Measurements from ENCODE around the gene UQCC2.

UQCC2 gene

DNA sequence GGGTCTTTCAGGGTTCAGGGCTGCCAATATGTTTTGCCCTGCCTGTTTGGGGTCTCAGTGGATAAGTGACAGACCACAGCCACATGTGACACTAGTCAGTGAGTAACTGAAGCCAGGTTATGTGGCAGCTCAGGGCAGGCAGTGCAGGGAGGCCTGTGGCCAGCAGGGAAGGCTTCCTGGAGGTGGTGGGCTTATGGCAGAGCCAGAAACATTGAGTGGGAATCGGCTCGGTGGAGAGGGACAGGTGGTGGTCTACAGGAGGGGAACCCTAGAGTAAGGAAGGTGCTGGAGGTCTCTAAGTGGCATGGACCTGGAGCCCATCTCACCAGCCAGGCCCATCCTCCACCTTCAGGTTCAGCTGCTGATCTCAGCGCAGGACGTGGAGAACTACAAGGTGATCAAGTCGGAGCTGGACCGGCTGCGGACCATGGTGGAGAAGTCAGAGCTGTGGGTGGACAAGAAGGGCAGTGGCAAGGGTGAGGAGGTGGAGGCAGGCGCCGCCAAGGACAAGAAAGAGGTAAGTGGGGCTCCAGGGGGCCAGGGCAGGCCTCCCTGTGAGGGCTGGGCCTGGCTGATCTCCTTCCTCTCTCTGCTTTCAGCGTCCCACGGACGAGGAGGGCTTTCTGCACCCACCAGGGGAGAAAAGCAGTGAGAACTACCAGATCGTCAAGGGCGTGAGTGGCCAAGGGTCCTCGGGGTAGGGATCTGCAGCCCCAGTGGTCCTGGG, 34.9 kb downstream of the UQCC2 start:
- DNase-seq (ENCODE audit: low read depth), result no peak

DNA sequence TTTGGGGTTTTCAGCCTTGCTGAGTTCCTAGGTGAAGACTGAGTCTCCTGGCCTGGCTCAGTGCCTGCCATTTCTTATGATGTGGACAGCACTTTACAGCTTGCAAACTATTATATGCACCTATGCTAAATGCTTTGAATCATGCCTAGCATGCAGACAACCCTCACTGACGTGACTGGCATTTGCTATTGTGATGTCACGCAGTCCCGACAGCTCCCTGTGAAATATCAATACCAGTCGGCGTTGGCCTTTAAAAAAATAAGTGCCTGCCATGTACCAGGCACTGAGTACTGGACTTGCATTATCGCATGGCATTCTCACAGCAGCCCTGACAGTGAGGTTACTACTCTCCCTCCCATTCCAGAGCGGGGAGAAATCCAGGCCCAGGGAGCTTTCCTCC, 35.5 kb downstream of the UQCC2 start:
- DNase-seq (ENCODE audit: low read depth), result no peak

DNA sequence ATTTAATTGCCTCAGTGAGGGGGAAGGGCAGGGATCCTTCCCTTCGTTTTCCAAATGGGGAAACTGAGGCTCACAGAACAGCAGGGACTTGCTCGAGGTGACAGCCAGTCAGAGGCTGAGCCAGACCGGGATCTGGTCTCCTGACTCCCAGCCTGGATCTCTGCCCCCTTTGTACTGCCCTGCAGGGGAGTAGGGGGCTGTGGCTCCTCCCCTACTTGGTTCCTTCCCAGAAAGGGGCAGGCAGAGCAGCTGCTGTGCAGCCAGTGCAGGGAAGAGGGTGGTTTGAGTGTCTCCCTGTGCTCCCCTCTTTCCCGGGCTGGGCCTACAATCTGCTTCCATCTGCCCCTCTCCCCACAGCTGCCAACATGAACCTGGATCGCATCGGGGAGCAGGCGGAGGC, 37.6 kb downstream of the UQCC2 start:
- DNase-seq (ENCODE audit: low read depth), result no peak

DNA sequence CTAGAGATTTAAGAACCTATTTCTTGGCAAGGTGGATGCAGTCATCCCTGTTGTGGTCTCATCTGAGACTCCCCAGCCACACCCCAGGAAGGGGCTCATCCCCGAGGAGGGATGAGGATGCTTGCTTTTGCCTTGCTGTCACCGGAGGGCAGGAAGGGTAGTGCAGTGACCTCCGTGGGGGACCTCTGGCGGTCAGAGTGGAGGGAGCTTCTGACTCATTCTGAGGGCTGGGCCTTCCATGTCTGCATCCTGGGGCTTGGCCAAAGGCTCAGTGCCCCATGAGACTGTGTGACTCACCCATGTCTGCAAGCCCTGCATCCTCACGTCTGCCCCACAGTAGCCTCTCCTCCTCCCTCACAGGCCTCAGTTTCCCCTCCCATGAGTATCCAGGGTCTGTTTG, 38.7 kb downstream of the UQCC2 start:
- peak; percentile 99 for DNase-seq (ENCODE audit: low read depth)

DNA sequence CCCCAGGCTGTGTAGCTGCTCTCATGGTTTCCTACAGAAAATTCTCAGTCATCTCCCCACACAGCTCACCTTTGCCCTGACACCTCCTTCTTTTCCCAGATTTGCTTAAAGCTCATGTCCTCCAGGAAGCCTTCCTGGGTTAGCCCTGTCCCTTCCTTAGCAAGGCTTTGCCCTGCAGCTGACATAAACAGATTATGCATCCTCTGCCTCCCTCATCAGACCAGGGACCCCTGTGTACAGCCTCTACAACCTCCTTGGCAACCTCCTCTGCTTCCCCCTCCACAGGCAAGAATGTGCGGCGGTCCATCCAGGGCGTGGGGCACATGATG, 39.8 kb downstream of the UQCC2 start:
- peak; percentile 34 for DNase-seq (ENCODE audit: low read depth)

DNA sequence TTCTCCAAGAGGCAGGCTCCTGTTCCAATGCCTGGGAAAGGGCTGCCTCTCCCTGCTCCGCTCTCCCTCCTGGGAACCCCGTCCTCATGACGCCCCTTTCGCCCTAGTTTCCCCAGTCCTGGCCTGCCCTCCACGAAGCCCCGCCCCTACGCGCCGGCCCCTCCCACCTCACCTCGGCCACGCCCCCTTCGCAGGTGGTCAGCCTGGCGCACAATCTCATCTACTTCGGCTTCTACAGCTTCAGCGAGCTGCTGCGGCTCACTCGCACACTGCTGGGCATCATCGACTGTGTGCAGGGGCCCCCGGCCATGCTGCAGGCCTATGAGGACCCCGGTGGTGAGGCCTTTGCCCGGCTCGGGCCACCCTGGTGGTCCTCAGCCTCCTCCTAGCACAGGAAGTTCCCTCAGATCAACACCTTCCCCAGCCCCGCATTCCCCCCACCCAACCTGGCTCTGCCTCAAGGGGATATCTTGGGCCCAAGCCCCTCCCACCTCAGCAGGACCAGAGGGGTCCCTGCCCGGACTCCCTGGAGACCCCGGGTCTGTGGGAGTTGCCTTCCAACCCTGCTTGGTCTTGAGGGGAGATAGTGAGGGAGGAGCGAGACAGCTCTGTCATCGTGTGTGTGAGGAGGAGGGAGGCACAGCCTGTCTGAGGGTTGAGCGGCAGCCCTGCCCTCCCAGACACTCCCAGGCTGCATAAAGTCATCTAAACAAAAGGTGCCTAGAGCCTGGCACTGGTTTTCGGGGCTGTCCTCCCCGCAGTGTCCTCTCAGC, 40.3 kb downstream of the UQCC2 start:
- no peak for DNase-seq (ENCODE audit: low read depth)

DNA sequence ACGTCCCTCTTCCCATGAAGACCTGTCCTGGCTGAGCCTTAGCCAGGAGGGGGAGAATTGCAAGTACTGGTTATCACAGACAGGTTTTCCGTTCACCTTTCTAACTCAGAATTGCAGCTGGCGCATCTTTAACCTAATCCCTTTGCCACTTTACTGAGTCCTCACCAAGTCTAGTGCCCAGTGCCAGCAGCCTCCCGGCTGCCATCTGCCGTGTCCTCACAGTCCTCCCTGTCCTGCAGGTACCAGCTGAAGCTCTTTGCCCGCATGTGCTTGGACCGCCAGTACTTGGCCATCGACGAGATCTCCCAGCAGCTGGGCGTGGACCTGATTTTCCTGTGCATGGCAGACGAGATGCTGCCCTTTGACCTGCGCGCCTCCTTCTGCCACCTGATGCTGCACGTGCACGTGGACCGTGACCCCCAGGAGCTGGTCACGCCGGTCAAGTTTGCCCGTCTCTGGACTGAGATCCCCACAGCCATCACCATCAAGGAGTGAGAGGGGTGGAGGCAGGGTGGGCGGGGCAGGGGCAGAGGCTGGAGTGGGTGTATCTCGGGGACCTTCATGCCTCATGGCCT, 41.3 kb downstream of the UQCC2 start:
- no peak for DNase-seq (ENCODE audit: low read depth)

DNA sequence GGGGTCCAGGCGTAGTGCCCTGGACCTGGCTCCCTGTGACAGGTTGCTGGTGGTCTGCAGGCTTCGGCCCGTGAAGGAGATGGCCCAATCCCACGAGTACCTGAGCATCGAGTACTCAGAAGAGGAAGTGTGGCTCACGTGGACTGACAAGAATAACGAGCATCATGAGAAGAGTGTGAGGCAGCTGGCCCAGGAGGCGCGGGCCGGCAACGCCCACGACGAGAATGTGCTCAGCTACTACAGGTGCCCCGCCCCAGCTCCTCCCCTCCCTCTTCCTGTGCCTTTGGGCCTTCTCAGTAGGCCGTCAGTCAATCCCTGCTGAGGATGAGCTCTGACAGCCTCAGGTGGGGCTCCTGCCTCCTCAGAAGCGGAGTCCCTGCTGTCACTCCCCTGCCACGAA, 42.6 kb downstream of the UQCC2 start:
- DNase-seq (ENCODE audit: low read depth), result no peak

DNA sequence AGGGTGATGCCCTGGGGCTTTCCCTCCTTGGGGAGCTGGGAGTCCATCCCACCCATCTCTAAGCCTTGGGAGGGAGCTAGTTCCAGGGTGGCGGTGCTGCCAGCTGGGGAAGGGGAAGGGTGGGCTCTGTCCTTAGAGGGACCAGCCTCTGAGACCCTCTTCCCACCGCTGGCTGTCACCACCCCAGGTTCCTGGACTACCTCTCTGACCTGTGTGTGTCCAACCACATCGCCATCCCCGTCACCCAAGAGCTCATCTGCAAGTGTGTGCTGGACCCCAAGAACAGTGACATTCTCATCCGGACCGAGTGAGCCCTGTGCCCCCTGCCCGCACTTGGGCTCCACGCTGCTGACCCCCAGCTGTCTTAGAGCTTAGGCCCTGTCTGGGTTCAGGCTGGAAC, 43.2 kb downstream of the UQCC2 start:
- no peak for DNase-seq (ENCODE audit: low read depth)

DNA sequence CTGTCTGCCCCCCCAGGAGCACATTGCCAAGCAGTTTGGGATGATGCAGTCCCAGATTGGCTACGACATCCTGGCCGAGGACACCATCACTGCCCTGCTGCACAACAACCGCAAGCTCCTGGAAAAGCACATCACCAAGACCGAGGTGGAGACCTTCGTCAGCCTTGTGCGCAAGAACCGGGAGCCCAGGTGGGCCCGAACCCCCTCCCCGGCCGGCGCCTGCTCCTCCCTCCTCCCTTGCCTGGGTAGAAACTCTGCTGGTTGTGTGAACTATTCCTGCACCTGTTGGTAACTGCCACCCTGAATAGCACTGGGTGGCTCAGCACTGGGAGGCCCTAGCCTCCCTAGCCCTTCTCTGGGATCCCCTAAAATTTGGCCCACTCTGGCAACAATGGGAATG, 43.7 kb downstream of the UQCC2 start:
- no peak for DNase-seq (ENCODE audit: low read depth)

DNA sequence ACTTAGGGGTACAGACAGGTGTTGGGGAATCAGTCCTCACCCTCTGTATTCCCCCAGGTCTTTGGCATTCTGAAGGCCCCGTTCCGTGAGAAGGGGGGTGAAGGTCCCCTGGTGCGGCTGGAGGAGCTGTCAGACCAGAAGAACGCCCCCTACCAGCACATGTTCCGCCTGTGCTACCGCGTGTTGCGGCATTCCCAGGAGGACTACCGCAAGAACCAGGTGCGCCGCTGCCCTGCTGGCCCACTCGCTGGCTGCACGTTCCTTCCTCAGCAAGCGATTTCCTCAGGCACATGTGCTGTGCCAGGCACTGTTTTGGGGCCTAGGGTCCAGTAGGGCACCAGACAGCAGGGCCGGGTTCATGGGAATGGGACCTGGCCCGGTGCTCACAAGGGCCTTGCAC, 44.4 kb downstream of the UQCC2 start:
- DNase-seq (ENCODE audit: low read depth), result no peak

DNA sequence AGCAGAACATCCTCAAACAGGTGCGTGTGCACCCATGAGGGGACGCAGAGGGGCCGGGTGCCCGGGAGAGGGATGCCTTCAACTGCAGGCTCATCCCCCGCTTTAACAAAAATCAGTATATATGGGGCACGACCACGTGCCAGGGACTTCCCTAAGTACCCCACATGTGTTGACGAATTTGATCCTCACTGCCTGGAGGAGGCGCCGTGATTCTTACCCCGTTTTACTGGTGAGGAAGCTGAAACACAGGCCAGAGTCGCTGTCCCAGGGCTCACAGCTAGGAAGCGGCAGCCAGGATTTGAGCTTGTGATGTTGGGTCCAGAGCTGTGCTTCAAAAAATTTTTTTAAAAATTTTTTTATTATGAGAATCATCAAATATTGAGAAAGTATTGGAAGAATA, 45.5 kb downstream of the UQCC2 start:
- no peak for DNase-seq (ENCODE audit: low read depth)

DNA sequence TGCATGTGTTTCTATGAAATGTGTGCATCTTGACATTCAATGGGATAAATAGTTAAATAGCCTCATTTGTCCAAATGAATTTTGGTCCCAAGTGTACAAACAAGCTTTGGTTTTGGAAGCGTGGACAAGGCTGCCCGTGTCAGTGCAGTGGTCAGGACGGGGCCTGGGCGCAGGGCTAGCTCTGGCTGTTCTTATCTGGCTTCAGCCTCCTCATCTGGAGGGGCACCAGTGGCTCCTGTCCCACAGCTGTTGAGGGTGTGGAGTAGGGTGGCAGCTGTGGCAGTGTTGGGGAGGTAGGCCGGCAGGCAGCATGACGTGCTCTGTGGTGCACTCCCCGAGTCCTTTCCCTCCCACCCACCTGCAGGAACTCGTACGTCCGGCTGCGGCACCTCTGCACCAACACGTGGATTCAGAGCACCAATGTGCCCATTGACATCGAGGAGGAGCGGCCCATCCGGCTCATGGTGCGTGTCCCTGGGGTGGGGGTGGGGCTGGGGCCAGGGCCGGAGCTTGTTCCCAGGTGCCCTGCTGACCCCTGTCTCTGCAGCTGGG, 46.9 kb downstream of the UQCC2 start:
- DNase-seq (ENCODE audit: low read depth), result no peak

DNA sequence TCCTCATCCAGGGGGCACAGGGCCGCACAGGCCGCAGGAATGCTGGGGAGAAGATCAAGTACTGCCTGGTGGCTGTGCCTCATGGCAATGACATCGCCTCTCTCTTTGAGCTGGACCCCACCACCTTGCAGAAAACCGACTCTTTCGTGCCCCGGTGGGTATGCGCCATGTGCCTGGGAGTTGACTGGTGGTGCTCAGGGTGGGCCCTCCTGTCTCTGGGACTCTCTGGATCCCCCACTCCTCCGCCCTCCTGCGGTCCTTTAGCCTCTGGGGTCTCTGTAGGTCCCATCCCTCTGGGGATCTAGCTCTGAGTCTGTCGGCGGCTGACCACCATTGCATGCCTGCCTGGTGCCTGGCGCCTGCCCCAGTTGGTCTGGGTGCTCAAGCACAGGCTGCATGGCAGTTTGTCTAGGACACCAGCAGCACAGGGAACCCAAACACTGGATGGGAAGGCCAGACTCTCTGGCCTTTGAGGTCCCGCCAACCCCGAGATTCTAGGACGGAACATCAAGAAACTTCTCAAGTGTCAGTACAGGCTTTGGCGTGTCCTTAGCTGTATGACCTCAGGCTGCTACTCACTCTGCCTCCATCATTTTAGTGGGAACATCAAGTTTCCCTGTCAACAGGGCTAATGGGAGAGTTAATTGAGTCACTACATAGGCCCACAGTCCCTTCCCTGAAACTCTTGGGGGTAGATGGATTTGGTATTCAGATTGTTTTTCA, 47.6 kb downstream of the UQCC2 start:
- DNase-seq (ENCODE audit: low read depth), result no peak

DNA sequence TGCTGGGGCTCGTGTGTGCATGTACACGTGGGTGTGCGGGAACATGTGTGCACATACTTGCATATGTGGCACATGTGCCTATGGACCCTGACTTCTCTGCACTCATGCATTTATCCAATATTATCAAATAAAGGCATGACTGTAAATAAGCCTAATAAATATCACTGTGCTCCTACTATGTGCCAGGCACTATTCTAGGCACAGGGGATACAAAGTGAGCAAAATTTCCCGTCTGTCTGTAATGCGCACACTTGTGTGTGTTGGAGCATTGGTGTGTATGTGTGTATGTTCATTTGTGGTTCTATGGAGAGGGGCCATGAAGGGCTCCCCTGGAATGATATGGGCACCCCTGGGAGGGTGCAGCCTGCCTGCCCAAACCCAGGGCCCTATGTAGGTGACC, 48.5 kb downstream of the UQCC2 start:
- no peak for DNase-seq (ENCODE audit: low read depth)

DNA sequence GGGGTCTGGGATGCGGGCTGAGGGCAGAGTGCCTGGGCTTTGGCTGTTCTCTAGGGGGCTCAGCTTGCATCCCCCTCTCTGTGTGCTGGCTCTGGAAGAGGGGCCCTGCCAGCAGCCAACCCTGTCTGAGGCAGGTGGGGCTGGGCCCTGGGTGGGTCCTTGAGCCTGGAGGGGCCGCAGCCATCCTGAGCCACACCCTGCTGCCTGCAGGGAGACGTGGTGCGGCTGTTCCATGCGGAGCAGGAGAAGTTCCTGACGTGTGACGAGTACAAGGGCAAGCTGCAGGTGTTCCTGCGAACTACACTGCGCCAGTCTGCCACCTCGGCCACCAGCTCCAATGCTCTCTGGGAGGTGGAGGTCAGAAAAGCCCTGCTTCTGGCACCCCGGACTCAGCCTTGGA, 49.2 kb downstream of the UQCC2 start:
- DNase-seq (ENCODE audit: low read depth), result no peak

DNA sequence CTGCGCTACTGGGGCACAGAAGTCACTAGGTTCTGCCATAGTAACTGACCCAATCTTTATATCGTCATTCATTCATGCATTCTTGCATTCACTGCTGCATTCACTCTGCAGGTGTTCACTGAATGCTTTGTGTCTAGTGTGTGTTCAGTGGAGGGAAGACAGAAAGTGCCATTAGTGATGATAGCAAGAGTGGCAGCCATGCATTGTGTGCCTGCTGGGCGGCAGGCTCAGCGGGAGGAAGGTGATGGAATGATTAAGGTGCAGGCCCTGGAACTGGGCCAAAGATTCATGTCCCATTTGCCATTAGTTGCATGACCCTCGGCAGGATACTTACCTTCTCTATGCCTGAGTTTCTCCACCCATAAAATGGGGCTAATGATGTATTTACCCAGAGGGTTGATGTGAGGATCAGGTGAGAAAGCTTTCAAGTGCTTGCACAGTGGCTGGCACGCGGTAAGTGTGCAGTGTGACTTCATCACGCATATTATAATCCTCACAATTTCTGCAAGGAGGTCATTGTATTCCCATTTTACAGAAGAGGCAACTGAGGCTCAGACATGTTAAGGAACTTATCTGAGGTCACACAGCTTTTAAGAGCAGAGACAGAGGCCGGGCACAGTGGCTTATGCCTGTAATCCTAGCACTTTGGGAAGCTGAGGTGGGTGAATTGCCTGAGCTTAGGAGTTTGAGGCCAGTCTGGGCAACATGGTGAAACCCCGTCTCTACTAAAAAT, 50.2 kb downstream of the UQCC2 start:
- no peak for DNase-seq (ENCODE audit: low read depth)

DNA sequence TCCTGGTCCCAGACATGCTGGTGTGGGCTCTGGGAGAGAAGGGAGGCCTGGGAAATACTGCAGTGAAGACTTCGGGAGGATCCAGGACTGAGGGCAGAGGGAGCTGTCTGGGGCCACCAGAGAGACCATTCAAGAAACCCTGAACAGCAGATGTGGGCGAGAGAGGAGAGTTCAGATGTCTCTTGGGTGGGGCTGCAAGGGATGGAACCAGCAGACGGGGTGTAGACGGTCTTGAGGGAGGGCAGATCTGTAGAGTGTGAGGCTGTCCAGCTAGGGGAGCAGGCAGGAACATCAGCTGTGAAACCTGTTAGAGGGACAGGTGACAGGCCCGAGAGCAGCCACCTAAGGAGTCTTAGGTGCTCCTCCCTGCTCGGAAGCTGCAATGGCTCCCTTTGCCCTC, 51.5 kb downstream of the UQCC2 start:
- no peak for DNase-seq (ENCODE audit: low read depth)

DNA sequence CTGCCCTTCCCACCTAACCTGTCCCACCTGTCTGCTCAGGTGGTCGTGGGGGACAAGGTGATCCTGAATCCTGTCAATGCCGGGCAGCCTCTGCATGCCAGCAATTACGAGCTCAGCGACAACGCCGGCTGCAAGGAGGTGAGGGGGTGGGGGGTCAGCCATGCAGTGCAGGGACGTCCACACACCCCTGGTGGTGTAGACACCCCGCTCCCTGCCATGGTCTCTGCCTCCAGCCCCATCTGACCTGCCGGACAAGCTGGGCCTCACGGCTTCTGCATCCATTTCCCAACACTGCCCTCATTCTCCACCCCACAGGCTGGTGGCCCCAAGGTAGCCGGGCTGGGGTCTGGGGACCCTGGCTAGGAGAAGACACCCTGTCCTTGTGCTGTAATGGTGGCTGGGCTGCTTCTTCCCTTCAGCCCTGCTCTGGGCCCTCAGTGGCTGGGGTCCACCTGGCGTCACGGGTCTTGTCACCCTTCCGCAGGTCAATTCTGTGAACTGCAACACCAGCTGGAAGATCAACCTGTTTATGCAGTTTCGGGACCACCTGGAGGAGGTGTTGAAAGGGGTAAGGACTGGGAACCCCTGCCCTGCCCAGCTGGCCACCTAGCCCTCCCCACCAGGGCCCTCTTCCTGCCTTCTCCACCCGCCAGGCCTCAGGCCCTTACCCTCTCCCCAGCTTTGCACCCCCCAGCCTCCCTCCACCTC, 52.4 kb downstream of the UQCC2 start:
- no peak for DNase-seq (ENCODE audit: low read depth)

DNA sequence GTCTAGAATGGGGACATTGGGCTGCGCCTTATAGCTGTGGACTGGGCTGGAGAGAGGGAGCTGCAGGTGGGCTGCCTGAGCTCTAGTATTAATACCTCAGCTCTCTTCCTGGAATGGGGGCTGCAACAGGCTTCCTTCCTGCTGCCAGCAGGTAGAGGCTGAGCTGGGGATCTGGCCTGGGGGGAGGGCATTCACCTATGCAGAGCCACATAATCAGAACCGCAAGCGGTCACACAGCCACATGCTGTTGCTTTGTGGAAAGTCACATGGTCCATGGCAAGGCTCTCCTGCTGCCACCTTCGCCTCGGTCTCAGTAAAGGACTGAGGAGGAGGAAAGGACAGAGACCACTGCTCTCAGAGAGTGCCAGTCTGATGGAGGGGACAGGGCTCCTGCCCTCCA, 54.7 kb downstream of the UQCC2 start:
- DNase-seq (ENCODE audit: low read depth), result no peak

DNA sequence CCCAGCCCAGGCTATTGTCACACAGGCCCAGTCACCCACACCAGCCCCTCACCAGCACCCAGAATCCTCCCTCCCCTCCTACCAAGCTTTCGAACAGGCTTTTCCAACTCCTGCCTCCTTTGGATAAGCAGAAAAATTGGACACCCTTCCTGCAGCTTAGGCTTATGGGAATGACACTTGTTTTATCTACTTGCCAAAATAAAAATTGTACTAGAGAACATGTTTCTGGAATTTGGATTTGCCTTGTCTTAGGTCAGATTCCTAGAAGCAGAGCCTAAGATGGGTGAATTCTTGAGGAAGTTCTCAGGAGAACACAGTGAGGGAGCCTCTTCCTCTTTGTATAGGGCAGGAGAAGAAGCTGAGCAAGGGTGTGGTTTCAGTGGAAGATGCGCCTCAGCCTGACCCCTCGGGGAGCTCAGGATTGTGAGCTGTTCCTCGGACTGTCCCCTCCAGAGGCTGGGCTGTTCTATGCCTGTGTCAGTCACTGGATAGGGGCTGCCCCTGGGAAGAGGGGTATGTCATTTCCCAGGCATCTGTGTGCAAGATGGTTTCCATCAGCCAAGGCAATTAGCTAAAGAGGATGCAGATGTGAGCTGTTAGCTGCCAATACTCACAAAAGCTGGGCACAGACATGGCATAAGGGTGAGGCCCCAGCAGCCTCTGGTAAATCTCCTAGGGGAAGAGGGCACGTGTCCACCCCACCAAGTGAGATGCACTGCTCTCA, 56.5 kb downstream of the UQCC2 start:
- no peak for DNase-seq (ENCODE audit: low read depth)

All from ELR (cell line).